Left hindlimb (tissue), 1 donor: ENCODE data around the gene RYR3.

Source experiments
- DNase-seq: peaks from one replicate; pipeline ENCODE4 v3.0.0-alpha.2; 2018

Gene RYR3

GRCh38 chr15:33454346-33454745 lies 143.6 kb downstream of the RYR3 start:
- no peak for DNase-seq

DNA sequence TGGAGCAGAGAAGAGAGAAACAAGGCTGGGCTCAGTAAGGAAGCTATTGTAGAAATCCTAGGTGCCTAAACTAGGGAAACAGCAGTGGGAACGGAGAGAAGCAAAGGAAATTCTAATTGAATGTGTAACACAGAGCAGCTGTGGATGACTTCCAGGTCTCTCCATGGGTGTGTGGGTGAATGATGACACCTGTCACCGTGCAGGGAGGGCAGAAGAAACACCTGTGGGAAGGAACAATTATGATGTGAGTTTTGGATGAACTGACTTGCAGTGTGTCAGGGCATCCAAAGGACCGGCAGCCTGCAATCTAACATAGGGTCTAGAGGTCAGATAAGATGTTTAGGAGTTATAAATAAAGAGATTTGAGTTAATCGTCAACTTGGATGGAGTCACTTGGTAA lies 144.2 kb downstream of the RYR3 start:
- DNase-seq = no peak

DNA sequence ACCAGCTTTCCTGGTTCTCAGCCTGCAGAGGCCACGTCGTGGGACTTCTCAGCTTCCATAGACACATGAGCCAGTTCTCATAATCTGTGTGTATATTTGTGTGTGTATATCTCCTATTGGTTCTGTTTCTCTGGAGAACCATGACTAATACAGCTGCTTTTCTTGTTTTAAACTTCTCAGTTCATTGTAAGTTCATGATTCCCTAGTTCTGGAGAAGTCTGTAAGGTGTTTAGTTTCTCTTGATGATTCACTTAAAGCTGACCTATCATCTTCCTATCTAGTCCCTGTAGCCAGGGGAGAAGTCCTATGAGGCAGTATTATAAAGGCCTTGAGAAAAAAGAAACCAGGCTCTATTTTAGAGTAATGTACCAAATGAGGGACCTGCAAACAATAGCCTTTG lies 147.7 kb downstream of the RYR3 start:
- DNase-seq = no peak

DNA sequence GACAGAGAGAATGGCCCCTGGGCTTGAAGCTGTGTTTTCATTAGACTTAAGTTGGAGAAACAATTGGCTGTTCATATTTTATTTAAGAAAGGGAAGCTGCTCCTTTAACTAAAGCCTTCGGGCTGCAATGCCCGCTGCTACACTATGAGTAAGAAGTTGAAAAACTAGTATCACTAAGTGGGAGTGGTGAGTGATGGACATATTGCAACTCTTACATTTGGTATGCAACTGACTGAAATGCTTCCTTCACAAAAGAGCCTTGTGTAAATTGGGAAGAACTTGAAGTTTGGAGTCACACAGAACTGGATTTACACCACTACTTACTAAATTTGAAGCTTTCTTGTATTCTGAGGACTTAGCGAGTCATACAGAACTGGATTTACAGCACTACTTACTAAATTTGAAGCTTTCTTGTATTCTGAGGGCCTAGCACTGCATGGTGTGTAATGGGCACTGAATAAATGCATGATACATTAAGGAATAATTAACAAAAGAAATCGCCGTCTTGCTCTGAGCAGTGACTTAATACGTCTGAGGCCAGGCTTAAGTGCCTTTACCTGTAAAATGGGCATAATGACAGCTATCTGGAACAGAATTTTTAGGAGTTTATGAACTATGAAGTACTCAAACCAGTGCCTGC lies 149.5 kb downstream of the RYR3 start:
- DNase-seq = no peak

- DNase-seq = no peak
Measured at GRCh38 chr15:33461671-33462070, 150.9 kb downstream of the RYR3 start.

GRCh38 chr15:33467146-33467815 lies 156.5 kb downstream of the RYR3 start:
- no peak for DNase-seq

GRCh38 chr15:33467816-33468163 lies 157.0 kb downstream of the RYR3 start:
- DNase-seq = no peak

- DNase-seq = no peak
Measured at GRCh38 chr15:33468740-33469139, 158.0 kb downstream of the RYR3 start.

- DNase-seq = no peak
Measured at GRCh38 chr15:33473005-33473404, 162.2 kb downstream of the RYR3 start.

DNA sequence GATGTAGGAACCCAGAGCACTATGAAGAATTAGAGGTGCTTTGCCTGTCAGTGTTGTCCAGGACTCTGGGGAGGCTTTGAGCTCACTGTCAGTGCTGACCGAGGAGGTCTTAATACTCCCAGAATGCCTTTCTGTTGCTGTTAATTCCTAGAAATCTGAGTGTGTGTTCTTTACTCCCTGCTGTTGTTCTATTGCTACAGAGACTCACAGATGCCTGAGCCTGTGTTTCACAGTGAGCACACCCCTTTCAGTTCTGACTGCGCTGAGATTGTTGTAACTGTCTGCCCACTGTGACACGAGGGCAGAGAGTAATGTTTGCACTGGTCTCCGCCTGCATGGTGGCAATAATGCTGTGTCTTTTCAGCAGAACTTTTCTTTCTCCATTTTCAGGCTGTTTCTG lies 162.9 kb downstream of the RYR3 start:
- DNase-seq = no peak

- DNase-seq = no peak
Measured at GRCh38 chr15:33476076-33476475, 165.3 kb downstream of the RYR3 start.

- no peak for DNase-seq
Measured at GRCh38 chr15:33476908-33477307, 166.1 kb downstream of the RYR3 start.

GRCh38 chr15:33489335-33489734 lies 178.6 kb downstream of the RYR3 start:
- DNase-seq = no peak

- DNase-seq = no peak
Measured at GRCh38 chr15:33490703-33491102, 179.9 kb downstream of the RYR3 start.

- DNase-seq = no peak
Measured at GRCh38 chr15:33492434-33493052, 181.8 kb downstream of the RYR3 start.

- DNase-seq = no peak
Measured at GRCh38 chr15:33494306-33494705, 183.5 kb downstream of the RYR3 start.

DNA sequence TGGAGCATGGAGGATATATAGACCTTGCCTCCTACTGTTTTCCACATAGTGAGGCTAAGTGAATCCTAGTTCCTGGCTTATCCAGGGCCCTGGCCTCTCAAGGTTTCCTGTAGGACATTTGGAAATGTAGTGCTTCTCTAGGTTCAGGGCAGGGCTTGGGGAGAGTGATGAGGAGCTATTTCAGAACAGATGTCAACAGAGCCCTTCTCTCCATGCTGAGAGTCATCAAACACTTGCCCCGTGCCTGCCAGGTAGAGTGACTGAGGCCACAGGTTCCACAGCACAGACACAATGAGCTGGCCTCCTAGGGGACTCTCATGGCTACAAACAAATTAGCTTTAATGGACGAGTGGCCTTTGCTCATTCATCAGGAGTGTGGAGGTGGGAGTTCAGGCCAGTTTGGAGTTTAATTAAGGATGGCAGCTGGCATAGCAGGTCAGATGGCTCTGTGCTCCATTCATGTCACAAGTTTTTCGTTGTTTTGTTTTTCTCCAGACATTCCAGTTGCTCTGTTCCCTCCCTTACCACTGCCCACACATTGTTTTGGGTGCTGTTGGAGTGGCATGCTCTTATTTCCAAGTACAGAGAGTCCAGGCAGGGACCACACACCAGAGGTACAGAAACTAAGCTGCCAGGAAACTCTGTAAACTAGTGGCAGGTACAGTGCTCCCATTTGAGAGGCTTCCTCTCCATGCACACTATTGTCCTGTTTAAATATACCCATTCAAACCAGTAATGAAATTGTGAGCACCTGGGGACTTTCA lies 189.8 kb downstream of the RYR3 start:
- DNase-seq = no peak

DNA sequence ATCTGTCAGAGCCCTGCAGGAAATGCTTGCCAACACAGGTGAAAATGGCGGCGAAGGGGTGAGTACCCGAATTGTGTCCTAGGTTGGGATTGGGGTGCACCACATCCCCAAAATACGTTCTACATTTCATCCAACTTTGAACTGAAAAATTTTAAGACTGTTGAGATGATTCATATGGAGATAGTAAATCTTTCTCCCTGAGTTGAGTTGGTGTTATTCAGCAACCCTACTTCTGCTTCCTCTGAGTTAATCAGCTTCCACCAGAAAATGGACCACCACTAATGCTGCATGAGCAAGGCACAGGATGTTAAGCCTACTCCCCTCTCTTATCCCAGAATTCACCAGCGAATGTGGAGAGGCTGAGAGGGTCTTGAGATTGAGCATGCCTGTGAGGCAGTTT lies 192.9 kb downstream of the RYR3 start:
- no peak for DNase-seq

DNA sequence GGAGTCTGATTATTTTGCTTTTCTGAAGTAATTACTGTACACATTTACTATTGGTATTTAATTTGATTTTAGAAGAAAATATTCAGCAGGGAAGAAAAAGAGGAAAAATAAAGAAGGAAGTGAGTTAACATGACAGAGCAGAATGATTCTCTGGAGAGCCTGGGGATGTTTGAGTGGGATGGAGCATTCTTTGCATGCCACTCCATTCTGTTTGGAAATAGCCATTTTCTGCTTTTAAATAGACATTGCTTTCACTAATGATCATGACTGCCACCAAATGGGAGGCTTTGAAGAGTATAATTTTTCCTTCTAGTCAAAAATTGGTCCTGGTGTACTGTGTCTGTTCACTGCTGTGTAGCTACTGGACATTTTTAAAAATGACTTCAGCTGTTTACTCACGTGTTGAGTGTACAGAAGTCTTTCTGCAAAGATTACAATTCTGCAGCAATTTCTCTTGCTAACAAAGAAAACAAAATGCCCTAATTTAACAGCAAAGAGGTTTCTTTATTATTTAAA lies 196.1 kb downstream of the RYR3 start:
- no peak for DNase-seq

DNA sequence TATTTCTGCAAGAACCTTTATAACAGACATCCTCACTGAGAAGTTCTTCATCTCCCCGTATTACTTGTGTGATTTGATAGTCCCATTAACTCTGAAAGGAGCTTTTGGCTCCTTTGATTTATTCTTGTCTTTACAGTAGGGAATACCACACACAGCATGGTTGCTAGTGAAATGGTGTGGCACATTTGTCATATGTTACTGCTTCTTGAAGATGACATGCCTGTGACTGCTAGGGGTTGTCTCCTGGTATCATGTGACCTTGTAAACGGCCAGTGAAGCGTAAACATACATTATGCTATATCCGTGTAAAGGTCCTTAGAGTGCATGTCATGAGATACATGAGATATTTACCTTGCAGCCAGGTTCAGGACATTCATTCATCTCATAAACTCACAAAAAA lies 197.9 kb downstream of the RYR3 start:
- DNase-seq = no peak

- no peak for DNase-seq
Measured at GRCh38 chr15:33515121-33515520, 204.4 kb downstream of the RYR3 start.

- no peak for DNase-seq
Measured at GRCh38 chr15:33516563-33516962, 205.8 kb downstream of the RYR3 start.

DNA sequence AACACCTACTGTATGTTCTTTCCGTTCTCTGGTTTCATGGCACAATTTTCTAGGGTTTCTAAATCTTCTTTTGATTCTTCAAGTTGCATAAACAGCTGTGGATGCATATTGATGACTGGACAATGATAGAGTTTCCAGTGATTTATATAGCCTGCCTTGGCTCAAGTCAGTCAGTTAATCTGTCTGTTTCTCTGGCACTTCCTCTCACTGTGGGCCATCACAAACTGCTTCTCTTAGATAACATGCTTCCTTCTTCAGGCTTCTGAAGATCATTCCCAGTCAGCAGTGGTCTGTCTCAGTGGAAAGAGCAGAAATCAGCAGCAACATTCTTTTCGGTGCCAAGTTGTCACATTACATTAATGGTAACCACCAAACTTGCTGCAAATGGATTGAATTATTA lies 207.2 kb downstream of the RYR3 start:
- DNase-seq = no peak

DNA sequence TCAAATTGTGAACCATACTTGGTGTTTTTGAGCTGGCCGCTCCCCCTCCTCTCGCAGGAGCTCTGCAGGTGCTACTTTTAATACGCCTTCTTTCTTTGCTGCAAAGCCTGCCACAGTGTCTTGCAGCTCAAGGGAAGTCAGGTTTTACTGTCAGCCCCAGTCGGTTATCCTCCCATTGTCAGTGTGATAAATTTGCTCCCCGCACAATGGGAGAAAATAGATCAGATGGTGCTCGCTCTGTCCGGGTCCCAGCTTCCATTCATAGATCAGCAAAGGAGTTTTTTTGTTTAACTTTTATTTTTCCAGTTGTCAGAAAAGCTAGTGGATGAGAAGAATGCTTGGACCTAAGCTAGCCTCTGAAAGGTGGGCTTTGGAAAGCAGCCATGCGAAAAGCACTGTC lies 207.7 kb downstream of the RYR3 start:
- no peak for DNase-seq
